GM10266 (cell line): ENCODE results near the gene TEKTIP1.

ENCODE experiments used
- DNase-seq: peaks from one replicate; pipeline ENCODE4 v3.0.0; 2012; ENCODE audit errors: extremely low spot score
- TF ChIP-seq, protein P1 (sequence below): IDR thresholded peaks from 2 replicates; pipeline ENCODE4 v1.5.1; 2012; ENCODE audit warnings: mild to moderate bottlenecking, low read depth; ENCODE audit not compliant: control insufficient read depth, insufficient read depth; ENCODE audit errors: missing control alignments

Gene TEKTIP1

DNA sequence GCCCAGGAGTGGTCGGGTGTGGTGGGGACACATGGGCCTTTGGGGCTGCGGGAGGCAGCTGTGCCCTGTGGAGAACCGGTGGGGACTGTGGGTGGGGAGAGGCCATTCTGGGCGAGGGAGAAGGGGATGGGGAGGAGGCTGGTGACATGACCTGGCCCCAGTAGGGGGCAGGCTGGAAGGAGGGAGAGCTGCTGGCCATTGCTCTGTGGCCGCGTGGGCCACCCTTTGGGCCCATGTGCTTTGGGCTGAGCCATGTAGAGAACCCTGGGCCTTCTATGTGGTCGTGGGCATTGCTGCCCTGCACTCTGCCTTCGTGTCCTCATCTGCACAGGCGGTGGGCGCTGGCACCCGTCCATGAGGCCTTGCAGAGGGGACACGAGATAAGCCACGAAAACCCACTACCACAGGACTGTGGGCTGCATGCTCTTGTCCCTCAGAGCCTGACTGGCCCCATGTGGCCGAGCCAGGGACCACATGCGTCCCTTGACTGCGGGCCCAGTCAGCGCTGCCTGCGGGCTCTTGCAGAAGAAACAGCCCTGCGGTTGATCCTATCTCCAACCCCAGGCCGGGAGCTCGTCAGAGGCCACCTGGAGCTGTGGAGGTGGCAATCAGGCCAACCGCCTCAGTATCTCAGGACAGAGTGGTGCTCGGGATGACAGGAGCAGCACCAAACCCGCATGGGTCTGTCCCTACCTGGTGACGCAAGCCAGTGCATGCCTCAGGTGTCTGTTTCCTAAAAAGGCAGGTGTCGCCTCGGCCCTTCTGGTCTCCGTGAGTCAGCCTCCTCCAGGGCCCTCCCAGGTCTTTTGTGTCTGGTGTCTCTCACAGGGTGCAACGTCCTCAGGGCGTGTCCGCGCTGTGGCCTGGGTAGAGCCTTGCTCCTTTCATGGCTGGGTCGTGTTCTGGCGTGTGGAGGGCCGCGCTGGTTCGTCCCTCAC lies 18.5 kb upstream of the TEKTIP1 start:
- no peak for DNase-seq
- TF ChIP-seq, protein P1, sequence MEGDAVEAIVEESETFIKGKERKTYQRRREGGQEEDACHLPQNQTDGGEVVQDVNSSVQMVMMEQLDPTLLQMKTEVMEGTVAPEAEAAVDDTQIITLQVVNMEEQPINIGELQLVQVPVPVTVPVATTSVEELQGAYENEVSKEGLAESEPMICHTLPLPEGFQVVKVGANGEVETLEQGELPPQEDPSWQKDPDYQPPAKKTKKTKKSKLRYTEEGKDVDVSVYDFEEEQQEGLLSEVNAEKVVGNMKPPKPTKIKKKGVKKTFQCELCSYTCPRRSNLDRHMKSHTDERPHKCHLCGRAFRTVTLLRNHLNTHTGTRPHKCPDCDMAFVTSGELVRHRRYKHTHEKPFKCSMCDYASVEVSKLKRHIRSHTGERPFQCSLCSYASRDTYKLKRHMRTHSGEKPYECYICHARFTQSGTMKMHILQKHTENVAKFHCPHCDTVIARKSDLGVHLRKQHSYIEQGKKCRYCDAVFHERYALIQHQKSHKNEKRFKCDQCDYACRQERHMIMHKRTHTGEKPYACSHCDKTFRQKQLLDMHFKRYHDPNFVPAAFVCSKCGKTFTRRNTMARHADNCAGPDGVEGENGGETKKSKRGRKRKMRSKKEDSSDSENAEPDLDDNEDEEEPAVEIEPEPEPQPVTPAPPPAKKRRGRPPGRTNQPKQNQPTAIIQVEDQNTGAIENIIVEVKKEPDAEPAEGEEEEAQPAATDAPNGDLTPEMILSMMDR = no peak

- no peak for DNase-seq
- TF ChIP-seq, protein P1 = no peak
Measured at GRCh38 chr19:3521104-3521445, 17.9 kb upstream of the TEKTIP1 start.

- DNase-seq = no peak
- TF ChIP-seq, protein P1 = no peak
Measured at GRCh38 chr19:3522421-3523360, 16.3 kb upstream of the TEKTIP1 start.

DNA sequence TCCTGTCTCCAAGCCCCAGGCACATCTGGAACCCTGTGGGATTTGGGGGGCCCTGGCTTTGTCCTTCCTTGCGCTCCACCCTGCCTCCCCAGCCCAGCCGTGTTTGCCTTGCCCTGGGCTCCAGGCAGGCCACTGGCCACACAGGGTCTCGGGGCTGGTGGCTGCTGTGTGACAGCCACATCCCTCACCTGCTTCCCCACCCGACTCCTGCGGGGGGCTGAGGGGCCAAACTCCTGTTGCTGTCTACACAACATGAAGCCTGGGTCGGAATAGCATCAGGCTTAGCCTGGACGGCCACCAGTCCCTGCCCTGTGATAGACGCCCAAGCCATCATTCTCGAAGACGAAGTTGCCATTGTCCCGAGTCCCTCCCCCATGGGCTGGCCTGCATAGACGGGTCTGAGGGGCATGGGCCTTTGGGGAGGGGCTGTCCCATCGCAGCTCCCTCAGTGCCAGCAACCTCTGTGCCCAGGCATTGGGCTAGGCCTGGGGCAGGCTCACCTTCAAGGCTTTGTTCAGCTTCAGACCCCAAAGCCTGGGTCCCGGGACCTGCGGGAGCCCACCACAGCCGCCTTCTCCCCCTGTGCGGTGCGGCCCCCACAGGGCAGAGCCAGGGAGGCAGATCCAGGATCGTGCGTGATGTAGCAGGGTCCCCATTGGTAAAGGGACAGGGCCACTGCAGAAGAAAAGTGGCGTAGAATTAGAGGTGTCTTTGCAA lies 15.5 kb upstream of the TEKTIP1 start:
- TF ChIP-seq, protein P1 = no peak
- DNase-seq = no peak

GRCh38 chr19:3524078-3524842 lies 14.7 kb upstream of the TEKTIP1 start:
- TF ChIP-seq, protein P1 = no peak
- no peak for DNase-seq

GRCh38 chr19:3524904-3525451 lies 14.0 kb upstream of the TEKTIP1 start:
- TF ChIP-seq, protein P1 = no peak
- no peak for DNase-seq
